Activated B cell treated with CpG ODN at 0.5 μM for 24 hours (primary cell): ENCODE measurements around the gene ZNF408. TPM values are rescaled to one million over a fixed set of nuclear protein-coding genes. Genes with fewer than 3 reads are reported as not detected.

Experiments
- ATAC-seq: fragments of 200-7000 bp; cut with Tn5 transposase; one replicate; pipeline ENCODE4 v1.10.0; 2021; ENCODE audit warnings: low read depth, mild to moderate bottlenecking, moderate library complexity
- CTCF ChIA-PET: fragments of 350-600 bp; sonication (Branson Sonifier 250); formaldehyde crosslinking; loops from one replicate; lab custom pipeline; 2021; ENCODE audit warnings: antibody characterized with exemption; lab: Charles Lee
- POLR2A ChIA-PET: fragments of 350-600 bp; sonication (Branson Sonifier 250); formaldehyde crosslinking; loops from one replicate; lab custom pipeline; 2021; ENCODE audit warnings: antibody characterized with exemption; lab: Charles Lee
- DNase-seq: peaks from one replicate; pipeline ENCODE4 v3.0.0; 2022
- H3K27ac Mint-ChIP-seq: one replicate; pipeline ENCODE4 v1.8.0; 2020; ENCODE audit warnings: mixed read lengths
- H3K27me3 Mint-ChIP-seq: one replicate; pipeline ENCODE4 v1.8.0; 2021; ENCODE audit warnings: mixed read lengths
- H3K36me3 Mint-ChIP-seq: one replicate; pipeline ENCODE4 v1.8.0; 2021; ENCODE audit warnings: low read depth, mixed read lengths
- H3K4me1 Mint-ChIP-seq: one replicate; pipeline ENCODE4 v1.8.0; 2021; ENCODE audit warnings: mixed read lengths
- H3K4me3 Mint-ChIP-seq: one replicate; pipeline ENCODE4 v1.8.0; 2020; ENCODE audit warnings: mild to moderate bottlenecking, mixed read lengths
- H3K9me3 Mint-ChIP-seq: one replicate; pipeline ENCODE4 v1.8.0; 2020; ENCODE audit warnings: mixed read lengths
- intact Hi-C: fragments of 100-400 bp; cut with micrococcal nuclease; formaldehyde crosslinking; loops from one replicate; pipeline ENCODE4 v1.15.1; 2024
- total RNA-seq: library from RNA; stranded (reverse); gene quantifications from 2 replicates; pipeline ENCODE4 v1.2.3, GENCODE V29; 2022
- TF ChIP-seq, protein P1 (sequence below): fragments of 200-600 bp; IDR thresholded peaks from one replicate; pipeline ENCODE4 v1.8.0; 2022; ENCODE audit warnings: antibody characterized with exemption, mild to moderate bottlenecking

Gene ZNF408
- total RNA-seq, 1 donor from 2014 or later: 16.1 TPM

DNA sequence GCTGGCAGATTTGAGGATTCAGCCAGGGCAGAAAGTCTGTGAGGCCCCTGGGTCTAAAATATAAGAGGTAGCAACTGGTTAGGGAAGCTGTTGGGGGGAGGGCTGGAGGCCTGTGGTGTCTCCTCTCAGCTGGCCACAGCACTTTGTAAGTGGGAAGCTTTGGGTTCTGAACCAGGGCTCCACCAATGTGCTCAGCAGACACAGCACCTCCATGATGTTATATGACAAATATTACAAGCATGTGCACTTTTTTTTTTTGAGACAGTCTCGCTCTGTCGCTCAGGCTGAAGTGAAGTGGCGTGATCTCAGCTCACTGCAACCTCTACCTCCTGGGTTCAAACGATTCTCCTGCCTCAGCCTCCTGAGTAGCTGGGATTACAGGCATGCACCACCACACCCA, 8.4 kb upstream of the ZNF408 start:
- intact Hi-C loops: no loop called here
- Mint-ChIP-seq H3K27ac (no peak overlapping the region), H3K4me1 (peaks cover 3% of the 10 kb centered on the region), H3K4me3 (no peak overlapping the region), H3K36me3 (peaks cover 69% of the 10 kb centered on the region), H3K27me3 (no peaks in the 10 kb centered on the region), H3K9me3 (no peaks in the 10 kb centered on the region)
- DNase-seq (no peak), ATAC-seq (no peak)
- TF ChIP-seq, protein P1, sequence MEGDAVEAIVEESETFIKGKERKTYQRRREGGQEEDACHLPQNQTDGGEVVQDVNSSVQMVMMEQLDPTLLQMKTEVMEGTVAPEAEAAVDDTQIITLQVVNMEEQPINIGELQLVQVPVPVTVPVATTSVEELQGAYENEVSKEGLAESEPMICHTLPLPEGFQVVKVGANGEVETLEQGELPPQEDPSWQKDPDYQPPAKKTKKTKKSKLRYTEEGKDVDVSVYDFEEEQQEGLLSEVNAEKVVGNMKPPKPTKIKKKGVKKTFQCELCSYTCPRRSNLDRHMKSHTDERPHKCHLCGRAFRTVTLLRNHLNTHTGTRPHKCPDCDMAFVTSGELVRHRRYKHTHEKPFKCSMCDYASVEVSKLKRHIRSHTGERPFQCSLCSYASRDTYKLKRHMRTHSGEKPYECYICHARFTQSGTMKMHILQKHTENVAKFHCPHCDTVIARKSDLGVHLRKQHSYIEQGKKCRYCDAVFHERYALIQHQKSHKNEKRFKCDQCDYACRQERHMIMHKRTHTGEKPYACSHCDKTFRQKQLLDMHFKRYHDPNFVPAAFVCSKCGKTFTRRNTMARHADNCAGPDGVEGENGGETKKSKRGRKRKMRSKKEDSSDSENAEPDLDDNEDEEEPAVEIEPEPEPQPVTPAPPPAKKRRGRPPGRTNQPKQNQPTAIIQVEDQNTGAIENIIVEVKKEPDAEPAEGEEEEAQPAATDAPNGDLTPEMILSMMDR: no peak
- ChIA-PET CTCF (no interaction called here), POLR2A (no interaction called here)

DNA sequence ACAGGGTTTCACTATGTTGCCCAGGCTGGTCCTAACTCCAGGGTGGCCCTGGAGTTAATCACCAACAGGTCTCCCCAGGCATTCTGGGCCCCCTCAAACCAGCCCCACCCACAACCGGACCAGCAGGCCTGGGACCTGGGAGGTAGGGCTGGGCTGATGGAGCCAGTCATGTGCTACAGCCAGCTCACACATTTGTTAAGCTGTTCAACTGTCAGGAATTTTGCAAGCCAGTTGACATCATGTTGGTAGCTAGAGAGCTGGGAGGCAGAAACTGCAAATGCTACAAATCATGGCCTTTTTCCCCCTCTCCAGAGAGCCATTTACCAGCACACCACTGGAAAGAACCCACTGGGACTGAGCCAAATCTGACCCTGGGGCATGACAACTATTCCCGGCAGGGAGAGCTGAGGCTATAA, 7.2 kb upstream of the ZNF408 start:
- ChIA-PET CTCF (no interaction called here), POLR2A (interaction anchor here (0.7 kb wide), 1 partner anchor 1661 kb away, joined by 4 read pairs; no protein-coding TSS in a partner anchor)
- intact Hi-C loops: no loop called here
- TF ChIP-seq, protein P1: no peak
- H3K4me1 Mint-ChIP-seq: peaks cover 11% of the 10 kb centered on the region
- H3K4me3 Mint-ChIP-seq: no peak overlapping the region
- no peaks in the 10 kb centered on the region for H3K27me3 Mint-ChIP-seq
- H3K27ac Mint-ChIP-seq: no peak overlapping the region
- ATAC-seq (no peak), DNase-seq (no peak)
- H3K9me3 Mint-ChIP-seq: no peaks in the 10 kb centered on the region
- H3K36me3 Mint-ChIP-seq: peaks cover 65% of the 10 kb centered on the region

- ATAC-seq: no peak
- TF ChIP-seq, protein P1: no peak
- H3K27me3 Mint-ChIP-seq: no peaks in the 10 kb centered on the region
- H3K36me3 Mint-ChIP-seq: peaks cover 66% of the 10 kb centered on the region
- DNase-seq: no peak
- H3K27ac Mint-ChIP-seq: no peak overlapping the region
- H3K4me1 Mint-ChIP-seq: peaks cover 15% of the 10 kb centered on the region
- ChIA-PET CTCF (no interaction called here), POLR2A (interaction anchor here (0.7 kb wide), 1 partner anchor 881 kb away, joined by 3 read pairs; no protein-coding TSS in a partner anchor)
- no peak overlapping the region for H3K4me3 Mint-ChIP-seq
- intact Hi-C loops: no loop called here
- H3K9me3 Mint-ChIP-seq: no peaks in the 10 kb centered on the region
These were observed 6.8 kb upstream of the ZNF408 start for GRCh38 chr11:46694072-46694471.

- peaks cover 62% of the 10 kb centered on the region for H3K36me3 Mint-ChIP-seq
- ChIA-PET CTCF (no interaction called here), POLR2A (interaction anchor here (0.7 kb wide), 1 partner anchor 882 kb away, joined by 3 read pairs; no protein-coding TSS in a partner anchor)
- ATAC-seq: no peak
- intact Hi-C loops: no loop called here
- no peaks in the 10 kb centered on the region for H3K9me3 Mint-ChIP-seq
- no peak overlapping the region for H3K27ac Mint-ChIP-seq
- H3K27me3 Mint-ChIP-seq: no peaks in the 10 kb centered on the region
- H3K4me3 Mint-ChIP-seq: no peak overlapping the region
- TF ChIP-seq, protein P1: no peak
- H3K4me1 Mint-ChIP-seq: peaks cover 21% of the 10 kb centered on the region
- DNase-seq: no peak
These were observed 6.2 kb upstream of the ZNF408 start for GRCh38 chr11:46694607-46695006.

- POLR2A ChIA-PET: no interaction called here
- H3K27ac Mint-ChIP-seq: no peak overlapping the region
- H3K4me1 Mint-ChIP-seq: peaks cover 29% of the 10 kb centered on the region
- H3K4me3 Mint-ChIP-seq: no peak overlapping the region
- no peaks in the 10 kb centered on the region for H3K9me3 Mint-ChIP-seq
- peaks cover 60% of the 10 kb centered on the region for H3K36me3 Mint-ChIP-seq
- CTCF ChIA-PET: no interaction called here
- no peak for DNase-seq
- ATAC-seq: no peak
- TF ChIP-seq, protein P1: no peak
- no peaks in the 10 kb centered on the region for H3K27me3 Mint-ChIP-seq
- intact Hi-C loops: no loop called here
These were observed 5.3 kb upstream of the ZNF408 start for GRCh38 chr11:46695345-46696211.
